GM06990 (cell line): ENCODE data around the gene HUS1.

Source experiments
- DNase-seq: peaks from one replicate; pipeline ENCODE4 v3.0.0-alpha.2; 2011; ENCODE audit not compliant: insufficient read length; ENCODE audit errors: extremely low read depth
- H3K27me3 ChIP-seq: replicated peaks from 2 replicates; pipeline ENCODE4 v1.6.0; 2011; ENCODE audit warnings: low read length; ENCODE audit not compliant: control insufficient read depth, insufficient read depth
- H3K36me3 ChIP-seq: 2 replicates; pipeline ENCODE4 v1.5.1; 2011; ENCODE audit warnings: low read length; ENCODE audit not compliant: control insufficient read depth, insufficient read depth
- H3K4me3 ChIP-seq: replicated peaks from 2 replicates; pipeline ENCODE4 v1.5.1; 2011; ENCODE audit warnings: low read depth, mild to moderate bottlenecking, control low read depth, low read length
- TF ChIP-seq, protein P1 (sequence below): IDR thresholded peaks from 2 replicates; pipeline ENCODE4 v1.5.1; 2011; ENCODE audit warnings: low read length, control low read depth, mild to moderate bottlenecking, inconsistent platforms; ENCODE audit not compliant: insufficient read depth, poor library complexity, severe bottlenecking

HUS1 gene

DNA sequence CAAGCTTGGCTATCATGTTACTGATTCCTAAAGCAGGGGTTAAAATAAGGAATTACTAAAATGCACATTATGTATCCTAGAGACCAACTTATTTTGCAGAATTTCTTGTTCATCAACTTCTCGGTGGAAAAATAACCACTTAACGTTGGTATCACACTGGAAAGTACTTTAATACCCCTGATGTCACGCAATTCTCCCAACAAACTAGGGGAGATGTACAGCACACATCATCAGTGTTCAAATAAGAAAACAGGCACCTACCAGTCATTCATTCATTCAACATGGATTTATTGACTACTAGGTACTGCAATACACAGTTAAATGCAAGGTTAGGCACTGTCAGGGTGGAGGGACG is 648 bp downstream of the HUS1 start:
- Histone ChIP-seq H3K27me3 (no peaks in the 10 kb centered on the region), H3K36me3 (peaks cover 10% of the 10 kb centered on the region), H3K4me3 (peak overlapping the region; percentile 88)
- no peak for DNase-seq
- TF ChIP-seq, protein P1, sequence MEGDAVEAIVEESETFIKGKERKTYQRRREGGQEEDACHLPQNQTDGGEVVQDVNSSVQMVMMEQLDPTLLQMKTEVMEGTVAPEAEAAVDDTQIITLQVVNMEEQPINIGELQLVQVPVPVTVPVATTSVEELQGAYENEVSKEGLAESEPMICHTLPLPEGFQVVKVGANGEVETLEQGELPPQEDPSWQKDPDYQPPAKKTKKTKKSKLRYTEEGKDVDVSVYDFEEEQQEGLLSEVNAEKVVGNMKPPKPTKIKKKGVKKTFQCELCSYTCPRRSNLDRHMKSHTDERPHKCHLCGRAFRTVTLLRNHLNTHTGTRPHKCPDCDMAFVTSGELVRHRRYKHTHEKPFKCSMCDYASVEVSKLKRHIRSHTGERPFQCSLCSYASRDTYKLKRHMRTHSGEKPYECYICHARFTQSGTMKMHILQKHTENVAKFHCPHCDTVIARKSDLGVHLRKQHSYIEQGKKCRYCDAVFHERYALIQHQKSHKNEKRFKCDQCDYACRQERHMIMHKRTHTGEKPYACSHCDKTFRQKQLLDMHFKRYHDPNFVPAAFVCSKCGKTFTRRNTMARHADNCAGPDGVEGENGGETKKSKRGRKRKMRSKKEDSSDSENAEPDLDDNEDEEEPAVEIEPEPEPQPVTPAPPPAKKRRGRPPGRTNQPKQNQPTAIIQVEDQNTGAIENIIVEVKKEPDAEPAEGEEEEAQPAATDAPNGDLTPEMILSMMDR, result no peak

DNA sequence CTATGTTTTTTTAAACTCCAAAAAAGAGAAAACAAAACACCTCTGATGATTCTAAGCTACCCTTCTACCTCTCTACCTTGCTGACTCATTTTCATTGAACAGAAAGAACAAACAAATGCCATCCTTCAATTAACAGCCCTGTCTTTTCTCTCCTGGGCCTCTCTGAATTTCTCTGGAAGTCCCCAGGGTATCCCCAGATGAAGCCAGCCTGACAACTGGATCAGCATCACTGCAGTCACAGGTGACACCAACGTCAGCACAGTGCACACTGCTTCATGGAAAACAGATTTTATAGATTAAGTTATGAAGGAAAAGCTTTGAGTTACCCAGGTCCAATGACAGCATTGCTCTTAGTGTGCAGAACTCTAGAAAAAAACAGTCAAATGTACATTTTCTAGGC is 5.7 kb downstream of the HUS1 start:
- TF ChIP-seq, protein P1, result no peak
- Histone ChIP-seq H3K4me3 (no peak overlapping the region), H3K36me3 (peaks cover 15% of the 10 kb centered on the region), H3K27me3 (no peaks in the 10 kb centered on the region)
- no peak for DNase-seq

DNA sequence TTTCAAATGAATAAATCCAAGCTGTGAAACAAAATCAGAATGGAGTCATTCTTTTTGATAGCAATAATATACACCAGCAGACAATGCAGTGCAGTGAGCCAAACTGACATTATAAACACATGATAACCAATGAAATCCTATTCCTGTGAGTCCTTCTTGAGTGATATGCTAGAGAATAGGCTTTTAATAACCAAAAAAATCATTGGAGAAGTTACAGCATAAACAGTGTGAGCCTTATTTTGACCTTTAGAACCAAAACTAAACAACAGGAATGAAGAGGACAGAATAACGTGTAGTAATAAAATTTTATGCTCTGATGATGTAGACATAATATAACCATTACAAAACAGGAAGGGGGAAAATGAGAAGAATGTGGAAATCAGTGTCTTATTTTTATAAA is 8.7 kb downstream of the HUS1 start:
- no peak for DNase-seq
- TF ChIP-seq, protein P1, result no peak
- Histone ChIP-seq H3K36me3 (peaks cover 17% of the 10 kb centered on the region), H3K4me3 (no peak overlapping the region), H3K27me3 (no peaks in the 10 kb centered on the region)

DNA sequence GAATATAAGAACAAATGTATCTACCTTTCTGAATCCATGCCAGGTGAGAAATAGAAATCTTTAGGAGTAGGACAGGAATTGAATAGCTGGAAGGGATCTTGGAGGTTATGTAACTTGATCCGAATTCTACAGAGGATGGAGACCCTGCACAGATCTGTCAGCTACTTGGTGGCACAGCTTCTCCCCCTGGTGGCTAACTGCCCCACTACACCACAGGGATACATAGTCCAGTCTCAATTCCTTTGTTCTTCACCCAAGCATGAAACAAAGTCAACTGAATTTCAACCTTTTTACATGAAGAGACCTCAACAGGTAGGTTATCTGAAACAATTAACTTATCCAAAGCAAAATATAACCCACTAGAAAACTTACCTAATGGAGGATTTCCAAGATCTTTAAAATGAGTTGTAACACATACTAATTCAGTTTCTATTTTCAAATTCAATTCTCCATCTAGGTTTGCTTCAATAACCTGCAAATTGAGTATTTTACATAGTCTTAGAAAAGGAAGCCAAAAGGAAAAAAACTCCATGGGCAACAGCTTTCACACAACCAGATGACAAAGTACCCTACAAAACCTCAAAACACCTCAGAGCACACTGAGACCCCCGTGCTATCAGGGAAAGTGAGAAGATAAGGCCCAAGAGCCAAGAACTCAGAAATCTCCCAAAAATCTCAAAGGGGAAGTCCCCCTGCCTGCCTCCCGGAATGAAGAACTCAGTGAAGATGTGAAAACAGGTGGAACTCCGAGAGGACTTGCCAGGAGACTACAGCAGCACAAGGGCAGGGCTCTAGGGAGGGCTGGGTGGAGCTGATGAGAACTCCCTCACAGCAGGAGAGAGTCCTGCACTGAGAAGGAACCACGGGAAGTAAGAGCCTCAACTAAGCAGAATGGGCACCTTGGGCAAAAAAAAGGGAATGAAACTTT is 10.3 kb downstream of the HUS1 start:
- Histone ChIP-seq H3K4me3 (no peak overlapping the region), H3K27me3 (no peaks in the 10 kb centered on the region), H3K36me3 (peaks cover 18% of the 10 kb centered on the region)
- DNase-seq, result no peak
- TF ChIP-seq, protein P1, result peak; percentile 93

DNA sequence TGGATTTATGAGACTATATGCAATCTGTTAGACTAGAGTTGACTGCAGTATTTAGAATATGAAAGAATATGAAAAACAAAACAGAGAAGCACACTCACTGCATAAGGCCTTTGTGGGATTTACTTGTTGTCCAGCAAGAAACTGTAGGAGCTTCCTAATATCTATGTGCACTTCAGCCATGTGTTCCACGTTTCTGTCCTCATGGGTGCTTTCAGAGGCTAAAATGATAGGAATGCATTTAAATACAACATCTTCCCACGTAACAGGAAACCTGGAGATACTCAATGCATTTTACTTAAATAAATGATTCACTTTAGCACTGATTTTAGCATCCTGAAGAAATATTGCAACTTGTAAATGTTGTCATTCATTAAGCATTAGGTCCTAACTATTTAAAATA is 11.7 kb downstream of the HUS1 start:
- Histone ChIP-seq H3K36me3 (peaks cover 11% of the 10 kb centered on the region), H3K4me3 (no peak overlapping the region), H3K27me3 (no peaks in the 10 kb centered on the region)
- DNase-seq, result no peak
- TF ChIP-seq, protein P1, result no peak
